Gastrocnemius medialis (tissue), 4 donors: ENCODE results near the gene HOXB6. TPM values are rescaled to one million over a fixed set of nuclear protein-coding genes. Genes with fewer than 3 reads are reported as not detected.
A peak's percentile ranks its signal among the peaks of the same experiment; 100 is the strongest.

Source experiments
- ATAC-seq, 2 donors: fragments of 150-250 bp; one replicate each; pipeline ENCODE4 v1.9.1; 2016
- DNase-seq, 2 donors: peaks; one replicate each; pipeline ENCODE4 v3.0.0-alpha.2; 2019
- H3K27ac ChIP-seq, 4 donors: fragments of 200-600 bp; sonication (generic); 1 replicate in 1 of 4; 2 replicates in 3 of 4; pipeline ENCODE4 v1.5.1; 2016 to 2018; ENCODE audit warnings: mild to moderate bottlenecking in 2 of 4, moderate library complexity in 1 of 4
- H3K27me3 ChIP-seq, 3 donors: fragments of 200-600 bp; sonication (generic) in 2 of 3; 1 replicate in 1 of 3; 2 replicates in 2 of 3; pipeline versions ENCODE4 v1.5.1 to v1.6.0; 2016 to 2019; ENCODE audit warnings: mild to moderate bottlenecking in 1 of 3, moderate library complexity in 1 of 3
- H3K36me3 ChIP-seq, 2 donors: fragments of 200-600 bp; sonication (generic) in 1 of 2; one replicate each; pipeline ENCODE4 v1.5.1; 2017 to 2018
- H3K4me1 ChIP-seq, 2 donors: fragments of 200-600 bp; sonication (generic) in 1 of 2; one replicate each; pipeline ENCODE4 v1.5.1; 2016 to 2017; ENCODE audit warnings: mild to moderate bottlenecking in 2 of 2
- H3K4me3 ChIP-seq, 4 donors: fragments of 200-600 bp; sonication (generic) in 3 of 4; 1 replicate in 1 of 4; 2 replicates in 3 of 4; pipeline ENCODE4 v1.5.1; 2016 to 2019; ENCODE audit warnings: mild to moderate bottlenecking in 2 of 4
- H3K9me3 ChIP-seq, 3 donors: fragments of 200-600 bp; sonication (generic) in 2 of 3; 1 replicate in 1 of 3; 2 replicates in 2 of 3; pipeline ENCODE4 v1.5.1; 2016 to 2019
- POLR2A ChIP-seq, 2 donors: fragments of 450-650 bp; IDR thresholded peaks; one replicate each; pipeline ENCODE4 v1.6.1; 2017; ENCODE audit warnings: antibody characterized with exemption in 2 of 2, mild to moderate bottlenecking in 2 of 2, moderate library complexity in 2 of 2
- in situ Hi-C, 4 donors: fragments of 200-750 bp; cut with MboI; loops; one replicate each; pipeline versions ENCODE4 v1.15.0 to v1.8.0; 2017; ENCODE audit warnings: low sequenced_read_pairs in 4 of 4
- intact Hi-C: fragments of 100-400 bp; cut with DNase I; formaldehyde crosslinking; loops from one replicate; pipeline ENCODE4 v1.15.1; 2023; ENCODE audit warnings: low total_unique reads
- total RNA-seq, 4 donors: library from RNA; depleted of rRNA; stranded (reverse); fragments of >200 nt; gene quantifications; one replicate each; pipeline versions ENCODE4 v1.1.0 to v1.2.3, GENCODE V29; 2016
- TF ChIP-seq, protein P1 (sequence below), 5 experiments: fragments of 450-650 bp in 3 of 5; fragments of 200-600 bp in 2 of 5; sonication (generic) in 2 of 5; IDR thresholded peaks in 4 of 5; conservative IDR thresholded peaks in 1 of 5; 1 replicate in 4 of 5; 2 replicates in 1 of 5; pipeline ENCODE4 v1.5.1; 2016 to 2019; ENCODE audit warnings: antibody characterized with exemption in 5 of 5, mild to moderate bottlenecking in 3 of 5, moderate library complexity in 3 of 5

The HOXB6 gene
- total RNA-seq, 4 donors from 2014 or later: 0.55 to 3.0 (median 1.3) TPM

DNA sequence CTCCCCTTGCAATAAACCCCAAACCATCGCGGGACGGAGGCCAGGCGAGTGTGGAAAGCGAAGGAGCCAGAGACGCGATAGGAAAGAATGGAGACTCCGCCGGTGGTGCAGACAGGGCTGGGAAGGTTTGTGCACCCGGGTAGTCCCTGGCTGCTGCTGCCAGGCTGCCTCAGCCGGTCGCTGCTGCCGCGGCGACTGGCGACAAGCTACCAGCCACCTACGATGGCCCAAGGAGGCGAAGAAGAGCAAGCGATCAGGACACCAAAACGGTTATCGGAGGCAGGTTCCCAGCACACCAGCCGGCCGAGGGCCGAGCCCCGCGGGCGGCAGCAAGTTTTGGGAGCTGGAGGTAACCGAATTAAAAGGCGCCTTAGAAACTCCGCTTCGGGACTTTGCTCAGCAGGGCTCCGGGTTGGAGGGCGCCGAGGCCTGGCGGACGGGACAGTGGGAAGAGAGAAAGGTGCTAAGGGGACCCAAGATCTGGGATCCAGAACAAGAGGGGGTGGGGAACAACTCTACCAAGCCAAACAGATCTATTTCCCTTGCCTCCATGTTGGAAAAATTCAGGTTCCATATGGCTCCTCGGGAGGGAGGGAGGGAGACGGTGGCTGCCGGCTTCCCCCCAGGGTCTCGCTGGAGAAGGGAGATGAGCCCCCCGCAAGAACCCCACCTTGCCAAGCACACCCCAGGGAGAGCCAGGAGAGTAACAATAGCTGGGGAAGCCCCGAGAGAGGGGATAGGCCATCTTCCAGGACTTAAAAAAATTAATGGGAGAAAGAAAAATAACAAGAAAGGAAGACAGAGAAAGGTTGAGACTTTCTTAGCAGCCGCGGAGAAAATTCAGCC lies 50.2 kb downstream of the HOXB6 start:
- H3K27me3 ChIP-seq: peaks cover 15 to 25% (median 16%) of the 10 kb centered on the region in 3 donors

DNA sequence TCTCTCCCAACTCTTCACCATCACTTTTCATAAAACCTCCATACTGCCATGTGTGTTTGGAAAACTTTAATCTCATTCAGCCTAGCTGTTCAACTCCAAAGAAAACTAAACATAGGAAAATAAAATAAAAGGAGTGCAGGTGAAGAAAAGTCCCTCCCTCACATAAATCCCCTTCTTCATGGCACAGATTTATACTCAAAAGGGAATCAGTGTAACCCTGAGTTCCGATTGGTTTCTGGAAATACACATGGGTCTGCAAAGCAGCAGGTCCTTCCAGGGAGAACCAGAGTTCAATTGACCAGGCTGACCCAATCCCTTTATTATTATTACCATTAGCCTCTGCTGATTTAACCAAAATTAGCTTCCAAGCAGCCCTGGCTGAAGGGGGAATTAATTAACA lies 51.0 kb downstream of the HOXB6 start:
- Histone ChIP-seq H3K27me3 (peaks cover 15 to 25% (median 16%) of the 10 kb centered on the region in 3 donors), H3K36me3 (no peaks in the 10 kb centered on the region), H3K4me3 (no peak overlapping the region), H3K27ac (peak overlapping the region; percentile 75 to 86 (median 80)), H3K9me3 (no peaks in the 10 kb centered on the region), H3K4me1 (peaks cover 6 to 19% of the 10 kb centered on the region in 2 donors)
- intact Hi-C loops (no loop called here), in situ Hi-C loops (no loop called here)
- ATAC-seq: no peak
- TF ChIP-seq, protein P1, sequence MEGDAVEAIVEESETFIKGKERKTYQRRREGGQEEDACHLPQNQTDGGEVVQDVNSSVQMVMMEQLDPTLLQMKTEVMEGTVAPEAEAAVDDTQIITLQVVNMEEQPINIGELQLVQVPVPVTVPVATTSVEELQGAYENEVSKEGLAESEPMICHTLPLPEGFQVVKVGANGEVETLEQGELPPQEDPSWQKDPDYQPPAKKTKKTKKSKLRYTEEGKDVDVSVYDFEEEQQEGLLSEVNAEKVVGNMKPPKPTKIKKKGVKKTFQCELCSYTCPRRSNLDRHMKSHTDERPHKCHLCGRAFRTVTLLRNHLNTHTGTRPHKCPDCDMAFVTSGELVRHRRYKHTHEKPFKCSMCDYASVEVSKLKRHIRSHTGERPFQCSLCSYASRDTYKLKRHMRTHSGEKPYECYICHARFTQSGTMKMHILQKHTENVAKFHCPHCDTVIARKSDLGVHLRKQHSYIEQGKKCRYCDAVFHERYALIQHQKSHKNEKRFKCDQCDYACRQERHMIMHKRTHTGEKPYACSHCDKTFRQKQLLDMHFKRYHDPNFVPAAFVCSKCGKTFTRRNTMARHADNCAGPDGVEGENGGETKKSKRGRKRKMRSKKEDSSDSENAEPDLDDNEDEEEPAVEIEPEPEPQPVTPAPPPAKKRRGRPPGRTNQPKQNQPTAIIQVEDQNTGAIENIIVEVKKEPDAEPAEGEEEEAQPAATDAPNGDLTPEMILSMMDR (IDR thresholded peaks at IDR 0.05 in 4 of 5, conservative IDR thresholded peaks at IDR 0.05 in 1 of 5): no peak
- no peak for TF ChIP-seq POLR2A (IDR thresholded peaks at IDR 0.05)
- DNase-seq: no peak

More for the DNA sequence above, 50.2 kb downstream of the HOXB6 start:
- intact Hi-C loops (no loop called here), in situ Hi-C loops (no loop called here)
- ATAC-seq (peak; percentile 36 to 56), DNase-seq (no peak)
- Histone ChIP-seq H3K4me3 (peak overlapping the region; percentile 50 to 56 (median 54)), H3K9me3 (no peaks in the 10 kb centered on the region), H3K36me3 (no peaks in the 10 kb centered on the region), H3K27ac (peak overlapping the region; percentile 75 to 86 (median 80)), H3K4me1 (peaks cover 6 to 19% of the 10 kb centered on the region in 2 donors)
- TF ChIP-seq POLR2A (IDR thresholded peaks at IDR 0.05): no peak
- TF ChIP-seq, protein P1 (IDR thresholded peaks at IDR 0.05 in 4 of 5, conservative IDR thresholded peaks at IDR 0.05 in 1 of 5): no peak

DNA sequence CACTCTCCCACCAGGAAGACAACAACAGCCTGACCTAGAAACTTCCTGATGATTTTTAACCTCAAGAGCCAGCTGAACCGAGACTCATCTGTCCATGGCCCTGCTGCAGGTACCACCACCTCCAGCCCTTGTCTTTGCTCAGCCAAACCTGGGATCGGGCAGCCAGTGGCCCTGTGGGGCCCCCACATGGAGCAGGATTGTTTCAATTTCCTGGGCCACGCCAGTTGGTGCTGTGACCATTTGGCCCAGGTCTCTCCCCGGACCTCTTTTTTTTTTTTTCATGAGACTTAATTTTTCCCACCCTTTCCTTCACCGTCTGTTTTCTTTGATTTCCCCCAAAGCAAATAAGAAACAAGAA lies 51.6 kb downstream of the HOXB6 start:
- Histone ChIP-seq H3K36me3 (no peaks in the 10 kb centered on the region), H3K4me1 (peaks cover 6 to 19% of the 10 kb centered on the region in 2 donors), H3K27ac (peak overlapping the region in 3 of 4 donors; percentile 31 to 48 (median 42)), H3K4me3 (no peak overlapping the region), H3K9me3 (no peaks in the 10 kb centered on the region), H3K27me3 (peaks cover 15 to 30% (median 16%) of the 10 kb centered on the region in 3 donors)
- TF ChIP-seq POLR2A (IDR thresholded peaks at IDR 0.05): no peak
- TF ChIP-seq, protein P1 (IDR thresholded peaks at IDR 0.05 in 4 of 5, conservative IDR thresholded peaks at IDR 0.05 in 1 of 5): no peak
- in situ Hi-C loops: no loop called here
- intact Hi-C loops: no loop called here
- ATAC-seq (no peak), DNase-seq (no peak)

DNA sequence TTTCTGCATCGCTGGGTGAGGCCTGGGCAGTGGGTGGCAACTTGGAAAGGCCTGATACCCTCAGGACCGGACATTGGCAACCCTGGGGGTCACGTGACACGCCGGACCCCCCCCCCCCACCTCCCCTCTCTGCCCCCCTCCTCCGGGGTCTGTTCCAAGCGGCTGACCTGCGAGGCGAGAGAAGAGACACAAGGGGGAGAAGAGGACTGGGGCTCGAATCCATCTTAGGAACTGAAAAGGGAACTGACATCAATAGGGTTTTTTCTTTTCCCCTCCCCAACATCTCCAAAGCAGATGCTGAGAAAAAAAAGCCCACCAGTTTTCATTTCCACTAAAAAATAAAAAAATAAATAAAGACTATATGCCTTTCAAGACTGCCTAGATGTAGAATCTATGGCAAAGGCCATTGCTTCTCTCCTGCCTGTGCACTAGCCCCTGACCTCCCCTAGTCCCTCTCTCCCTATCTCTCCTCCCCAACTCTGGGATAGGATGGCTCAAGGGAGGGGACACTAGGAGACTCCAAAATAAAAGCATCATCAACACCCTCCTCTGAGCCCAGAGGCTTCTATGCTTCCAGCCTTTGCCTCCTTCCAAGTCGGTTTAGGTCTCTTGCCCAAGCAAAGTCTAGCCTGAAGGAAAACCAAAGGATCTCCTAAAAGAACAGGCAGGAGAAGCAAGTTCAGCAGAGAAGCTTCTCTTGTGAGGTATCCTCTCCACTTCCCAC lies 52.2 kb downstream of the HOXB6 start:
- in situ Hi-C loops: no loop called here
- Histone ChIP-seq H3K36me3 (no peaks in the 10 kb centered on the region), H3K4me3 (no peak overlapping the region), H3K4me1 (peaks cover 6 to 21% of the 10 kb centered on the region in 2 donors), H3K27me3 (peaks cover 15 to 30% (median 16%) of the 10 kb centered on the region in 3 donors), H3K9me3 (no peaks in the 10 kb centered on the region), H3K27ac (peak overlapping the region in 3 of 4 donors; percentile 31 to 48 (median 42))
- no peak for ATAC-seq
- intact Hi-C loops: no loop called here
- TF ChIP-seq POLR2A (IDR thresholded peaks at IDR 0.05): no peak
- TF ChIP-seq, protein P1 (IDR thresholded peaks at IDR 0.05 in 4 of 5, conservative IDR thresholded peaks at IDR 0.05 in 1 of 5): no peak
- DNase-seq: no peak
